Vagina (tissue), 2 donors: Measurements from ENCODE around the gene OSM.

Source experiments
- CTCF ChIP-seq, 3 experiments: fragments of 450-650 bp in 2 of 3; fragments of 200-600 bp in 1 of 3; sonication (generic) in 1 of 3; IDR thresholded peaks; one replicate each; pipeline ENCODE4 v1.5.1; 2017 to 2019; ENCODE audit warnings: antibody characterized with exemption in 3 of 3, mild to moderate bottlenecking in 2 of 3, moderate library complexity in 2 of 3
- POLR2A ChIP-seq, 2 donors: fragments of 450-650 bp; IDR thresholded peaks; one replicate each; pipeline ENCODE4 v1.6.1; 2017; ENCODE audit warnings: antibody characterized with exemption in 2 of 2, mild to moderate bottlenecking in 2 of 2, moderate library complexity in 2 of 2

DNA sequence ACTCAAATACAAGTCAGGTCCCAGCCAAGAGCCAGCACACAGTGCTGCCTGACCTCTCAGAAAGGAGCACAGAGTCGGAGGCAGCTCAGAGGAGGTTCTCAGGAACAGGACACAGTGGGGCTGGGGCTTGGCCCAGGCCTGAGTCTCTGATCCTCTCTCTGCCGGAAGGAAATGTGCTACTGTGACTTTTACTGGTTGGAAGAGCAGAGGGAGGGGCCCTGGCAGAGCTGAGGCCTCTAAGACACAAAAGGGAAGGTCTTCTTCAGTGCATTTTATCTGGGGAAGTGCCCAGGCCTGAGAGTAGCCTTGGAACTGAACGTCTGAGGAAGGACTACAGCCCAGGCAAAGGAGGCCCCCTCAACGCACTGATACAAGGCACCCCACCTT is 38.9 kb upstream of the OSM start:
- no peak for TF ChIP-seq CTCF (IDR thresholded peaks at IDR 0.05)
- TF ChIP-seq POLR2A (IDR thresholded peaks at IDR 0.05), result no peak
